HG03095 (cell line): ENCODE results near the gene TBRG4.

Experiments used
- ATAC-seq: cut with Tn5 transposase; IDR thresholded peaks from one replicate; pipeline ENCODE4 v1.9.1; 2021; ENCODE audit warnings: moderate library complexity; ENCODE audit not compliant: unreplicated experiment

Gene TBRG4

DNA sequence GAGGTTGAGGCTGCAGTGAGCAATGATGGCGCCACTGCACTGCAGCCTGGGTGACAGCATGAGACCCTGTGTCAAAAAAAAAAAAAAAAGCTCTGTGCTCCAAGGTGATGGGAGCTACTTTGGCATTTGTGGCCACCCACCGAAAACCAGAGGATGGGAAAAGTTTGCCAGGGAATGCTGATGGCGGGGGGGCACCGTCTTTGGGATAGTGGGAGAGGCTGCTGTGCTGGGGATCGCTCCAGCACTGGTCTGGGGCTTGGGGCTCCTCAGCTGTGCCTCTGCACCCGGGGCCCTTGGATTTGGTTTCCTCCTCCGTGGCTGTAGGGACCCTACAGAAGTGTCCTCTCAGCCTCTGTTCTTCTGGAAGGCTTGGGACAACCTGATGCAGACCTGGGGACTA is 34.4 kb upstream of the TBRG4 start:
- ATAC-seq: no peak

DNA sequence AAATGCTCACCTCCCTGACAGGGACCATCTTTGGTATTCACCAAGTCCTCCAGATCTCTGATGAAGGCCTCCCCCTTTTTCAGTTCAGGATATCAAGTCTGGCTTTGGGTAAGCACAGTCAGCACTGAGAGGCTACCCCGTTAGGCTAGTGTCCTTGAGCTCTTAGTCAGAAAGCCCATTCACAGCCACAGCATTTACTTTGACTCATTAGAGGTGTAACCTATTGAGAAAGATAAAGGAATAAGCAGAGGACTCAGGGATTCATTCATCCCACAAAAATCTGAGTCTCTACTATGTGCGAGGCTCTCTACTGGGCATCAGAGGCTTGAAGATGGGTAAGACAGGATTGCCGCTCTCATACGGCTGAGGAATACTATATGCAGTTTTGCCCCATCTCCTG is 32.1 kb upstream of the TBRG4 start:
- ATAC-seq: no peak

DNA sequence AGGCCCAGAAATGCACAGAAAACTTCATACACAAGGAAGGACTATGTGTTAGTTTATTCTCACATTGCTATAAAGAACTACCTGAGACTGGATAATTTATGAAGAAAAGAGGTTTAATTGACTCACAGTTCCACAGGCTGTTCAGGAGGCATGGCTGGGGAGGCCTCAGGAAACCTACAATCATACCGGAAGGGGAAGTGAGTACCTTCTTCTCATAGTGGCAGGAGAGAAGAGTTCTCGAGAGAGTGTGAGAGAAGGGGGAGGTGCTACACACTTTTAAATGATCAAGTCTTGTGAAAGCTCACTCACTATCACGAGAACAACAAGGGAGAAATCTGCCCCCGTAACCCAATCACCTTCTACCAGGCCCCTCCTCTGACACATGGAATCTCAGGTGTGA is 29.3 kb upstream of the TBRG4 start:
- ATAC-seq: no peak

DNA sequence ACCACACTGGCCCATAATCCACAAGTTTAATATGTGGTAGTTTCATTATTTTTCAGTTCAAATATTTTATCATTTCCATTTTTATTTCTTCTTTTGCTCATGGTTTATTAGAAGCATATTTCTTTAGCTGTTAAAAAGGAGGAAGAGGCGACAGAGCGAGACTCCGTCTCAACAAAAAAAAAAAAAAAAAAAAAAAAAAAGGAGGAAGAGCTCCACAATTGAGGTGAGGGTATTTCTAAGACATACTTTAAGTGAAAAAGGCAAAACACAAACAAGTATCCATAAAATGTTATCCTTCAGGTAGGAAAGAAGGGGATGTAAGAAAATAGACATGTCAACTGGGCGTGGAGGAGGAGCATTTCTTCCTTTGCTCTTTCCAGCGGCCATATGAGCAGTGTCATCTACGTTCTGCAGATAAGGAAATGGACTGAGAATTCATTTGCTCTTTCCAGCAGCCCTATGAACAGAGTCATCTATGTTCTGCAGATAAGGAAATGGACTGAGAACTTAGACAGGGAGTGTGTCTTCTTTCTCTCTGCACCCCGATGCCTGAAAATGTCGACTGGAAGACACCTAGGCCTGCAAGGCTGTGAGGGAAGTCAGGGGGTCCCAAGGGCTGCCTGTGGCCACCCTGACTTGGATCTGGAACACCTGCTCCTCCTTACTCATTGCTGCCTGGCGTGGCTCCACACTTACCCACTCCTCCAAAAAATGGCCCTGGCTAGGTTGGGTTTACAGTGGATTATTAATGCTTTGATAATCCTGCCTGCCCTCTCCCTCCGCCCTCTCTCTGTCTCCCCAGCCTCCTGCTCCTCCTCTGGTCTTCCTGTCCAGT is 27.2 kb upstream of the TBRG4 start:
- ATAC-seq: no peak

DNA sequence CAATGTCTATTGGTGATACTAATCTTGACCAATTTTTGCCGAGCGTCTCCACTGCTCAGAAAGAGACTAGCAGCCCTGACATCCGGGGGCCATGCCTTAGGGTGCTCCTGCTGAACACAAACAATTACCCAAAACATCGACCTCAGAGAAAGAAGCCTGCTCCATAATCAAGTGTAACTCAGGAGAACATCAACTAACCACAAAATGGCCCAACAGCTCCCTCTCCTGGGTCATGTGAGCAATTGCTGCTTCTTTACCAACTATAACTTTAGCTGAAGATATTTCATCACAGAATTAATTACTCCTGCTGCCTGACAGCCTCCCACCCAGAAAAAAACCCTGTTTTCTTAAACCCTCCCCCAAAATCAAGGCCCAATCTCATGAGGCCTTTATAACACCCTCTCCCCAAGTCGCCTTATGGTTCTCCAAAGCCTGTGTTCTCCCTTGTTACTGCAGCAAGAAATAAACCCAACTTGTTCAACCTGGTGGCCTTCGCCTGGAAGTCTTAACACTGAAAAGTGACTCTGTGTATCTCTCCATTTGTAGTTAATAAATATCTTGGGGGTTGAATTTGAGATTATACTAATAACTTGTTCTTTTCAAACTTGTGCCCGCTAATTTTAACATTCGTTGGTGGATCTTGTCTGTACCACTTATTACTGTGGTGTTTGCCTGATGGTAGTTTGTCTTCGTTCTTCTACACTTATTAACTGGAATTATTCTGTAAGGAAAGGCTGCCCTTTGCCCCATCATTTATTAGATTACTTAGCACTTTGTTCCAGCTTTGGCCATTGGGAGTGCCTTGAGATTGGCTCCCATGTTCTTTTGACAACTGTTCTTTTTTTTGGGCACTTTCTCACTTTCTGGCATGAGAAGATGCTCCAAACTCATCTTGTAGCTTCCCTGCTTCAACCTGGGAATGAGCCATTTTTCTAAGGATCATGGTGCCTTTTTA is 24.9 kb upstream of the TBRG4 start:
- ATAC-seq: no peak

DNA sequence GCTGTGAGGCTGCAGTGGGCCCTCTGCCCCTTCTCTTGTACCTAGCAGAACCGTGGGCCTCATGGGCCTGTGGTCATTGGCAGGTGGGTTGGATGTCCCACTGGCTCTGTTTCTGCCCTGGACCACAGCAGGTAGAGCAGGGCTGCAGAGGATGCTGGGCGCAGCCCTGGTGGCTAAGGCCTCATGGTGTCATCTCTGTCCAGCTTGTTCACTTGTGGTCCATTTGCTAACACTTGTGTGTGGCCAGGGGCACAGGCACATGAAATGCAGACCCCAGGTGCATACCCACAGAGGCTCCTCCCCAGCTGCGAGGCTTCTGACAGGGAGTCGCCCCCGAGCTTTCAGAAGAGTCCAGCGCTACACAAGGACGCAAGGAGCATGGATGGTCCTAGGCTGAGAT is 22.4 kb upstream of the TBRG4 start:
- ATAC-seq: no peak

DNA sequence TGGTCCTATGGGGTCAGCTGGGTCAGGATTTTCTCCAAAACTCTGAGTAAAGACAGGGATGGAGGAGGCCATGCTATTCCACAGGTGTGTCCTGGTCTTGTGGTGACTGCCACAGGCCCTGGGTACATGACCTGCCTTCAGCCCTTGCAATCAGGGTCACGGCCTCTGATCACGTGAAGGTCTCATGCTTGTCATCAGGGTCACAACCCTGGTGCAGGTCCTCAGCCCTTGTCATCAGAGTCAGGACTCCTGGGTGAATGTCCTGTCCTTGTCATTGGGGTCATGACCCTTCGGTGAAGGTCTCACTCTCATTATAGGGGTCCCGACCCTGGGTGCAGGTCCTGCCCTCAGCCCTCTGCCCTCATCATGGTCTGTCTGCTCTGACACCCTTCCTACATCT is 21.9 kb upstream of the TBRG4 start:
- ATAC-seq: no peak

DNA sequence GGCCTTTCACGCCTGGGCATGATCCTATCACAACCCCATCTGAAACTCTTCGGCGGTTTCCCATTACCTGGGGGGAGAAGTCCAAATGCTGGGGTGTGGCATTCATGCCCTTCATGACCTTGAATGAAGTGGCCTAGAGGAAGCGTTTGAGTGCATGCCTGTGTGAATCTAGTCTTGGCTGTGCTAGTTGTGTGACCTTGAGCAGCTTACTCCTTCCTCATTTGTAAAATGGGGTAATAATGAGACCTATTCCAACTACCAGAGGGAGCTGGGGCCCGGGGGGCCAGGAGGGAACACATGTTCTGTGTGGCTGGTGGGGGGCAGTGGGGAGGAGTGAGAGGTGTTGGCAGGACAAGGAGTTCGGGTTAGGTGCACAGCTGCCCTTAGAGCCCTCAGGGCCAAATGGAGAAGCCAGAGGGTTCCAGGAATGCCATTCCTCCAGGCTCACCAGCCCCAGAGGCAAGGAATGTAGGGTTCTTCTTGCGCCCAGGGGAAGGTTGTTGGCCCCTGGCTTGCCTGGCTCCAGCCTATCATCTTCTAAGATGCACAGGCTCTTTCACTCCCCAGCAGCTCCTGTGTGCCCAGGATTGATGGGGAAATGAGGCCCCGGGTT is 21.3 kb upstream of the TBRG4 start:
- ATAC-seq: no peak

DNA sequence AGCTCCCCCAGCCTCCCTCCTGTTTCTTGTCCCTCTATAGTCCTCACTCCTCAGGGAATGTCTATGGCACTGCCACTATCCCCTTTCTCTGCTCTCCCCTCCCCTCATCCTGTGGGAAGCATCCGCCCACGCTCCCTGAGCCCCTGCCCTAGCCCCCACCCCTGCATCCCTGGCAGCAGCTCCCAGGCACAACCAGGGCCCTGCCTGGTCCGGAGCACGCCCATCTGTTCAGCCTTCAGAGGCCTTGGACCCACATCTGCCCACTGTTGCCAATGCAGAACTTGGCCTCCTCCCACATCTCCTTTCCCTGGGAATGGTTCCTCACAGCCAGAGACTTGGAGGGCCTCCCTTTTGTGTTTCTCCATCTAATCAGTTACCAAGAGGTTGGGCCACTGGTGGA is 20.4 kb upstream of the TBRG4 start:
- no peak for ATAC-seq

DNA sequence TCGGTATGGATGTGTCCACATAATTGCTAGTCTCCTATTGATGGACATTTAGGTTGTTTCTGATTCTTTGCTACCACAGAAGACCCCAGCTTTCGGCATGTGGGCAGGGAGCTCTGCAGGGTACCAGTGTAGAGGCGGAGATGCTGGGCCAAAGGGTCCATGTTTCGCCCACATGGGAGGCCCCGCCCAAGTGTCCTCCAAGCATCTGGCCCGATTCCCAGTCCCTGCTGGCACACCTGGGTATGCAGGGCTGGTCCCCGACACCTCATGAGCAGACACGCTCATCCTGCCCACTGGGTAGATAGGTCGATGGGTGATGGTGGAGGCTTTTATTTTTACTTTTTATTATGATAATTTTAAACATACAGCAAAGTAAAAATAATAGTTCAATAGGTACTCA is 19.4 kb upstream of the TBRG4 start:
- no peak for ATAC-seq

DNA sequence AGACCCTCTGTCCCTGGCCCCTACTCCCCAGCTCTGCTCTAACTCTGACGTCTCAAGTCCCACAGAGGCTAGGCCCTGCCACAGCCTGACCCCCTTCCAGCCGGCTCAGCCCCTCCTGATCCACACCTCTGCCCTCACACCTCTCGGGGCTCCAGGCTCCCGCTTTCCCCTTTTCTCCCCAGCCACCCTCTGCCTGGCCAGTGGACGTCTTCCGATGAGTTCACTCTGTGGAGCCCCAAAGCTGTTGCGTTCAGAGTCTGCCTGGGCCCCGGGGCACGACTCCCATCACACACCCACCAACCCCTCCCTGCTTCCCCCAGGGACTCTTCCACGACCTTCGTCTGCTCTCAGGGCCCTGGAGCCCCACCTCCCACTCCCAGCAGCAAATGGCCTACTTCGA is 18.4 kb upstream of the TBRG4 start:
- no peak for ATAC-seq

DNA sequence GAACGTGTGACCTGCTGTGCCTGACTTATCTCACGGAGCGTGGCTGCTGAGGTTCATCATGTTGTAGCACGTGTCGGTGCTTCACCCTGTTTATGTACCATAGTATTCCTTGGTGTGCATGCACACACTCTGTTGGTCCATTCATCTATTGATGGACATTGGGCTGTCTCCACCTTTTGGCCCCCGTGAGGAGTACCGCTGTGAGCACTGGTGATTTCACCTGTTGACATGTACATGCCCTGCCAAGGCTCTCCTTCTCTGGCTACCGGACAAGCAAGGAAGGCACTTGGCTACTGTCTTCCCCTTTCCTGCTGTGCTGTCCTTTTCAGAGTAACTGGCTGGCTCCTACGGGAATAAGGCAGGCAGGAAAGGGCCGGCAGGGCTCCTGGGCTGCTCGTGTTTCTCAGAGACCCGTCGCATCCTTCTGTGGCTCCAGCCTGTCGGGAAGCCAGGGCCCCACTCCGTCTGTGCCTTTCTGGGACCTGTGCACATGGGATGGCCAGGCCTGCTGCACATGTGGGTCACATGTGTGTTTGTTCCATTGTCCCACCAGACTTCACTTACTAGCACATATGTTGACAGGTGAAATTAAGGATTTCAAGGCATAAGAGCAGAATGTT is 17.8 kb upstream of the TBRG4 start:
- no peak for ATAC-seq

DNA sequence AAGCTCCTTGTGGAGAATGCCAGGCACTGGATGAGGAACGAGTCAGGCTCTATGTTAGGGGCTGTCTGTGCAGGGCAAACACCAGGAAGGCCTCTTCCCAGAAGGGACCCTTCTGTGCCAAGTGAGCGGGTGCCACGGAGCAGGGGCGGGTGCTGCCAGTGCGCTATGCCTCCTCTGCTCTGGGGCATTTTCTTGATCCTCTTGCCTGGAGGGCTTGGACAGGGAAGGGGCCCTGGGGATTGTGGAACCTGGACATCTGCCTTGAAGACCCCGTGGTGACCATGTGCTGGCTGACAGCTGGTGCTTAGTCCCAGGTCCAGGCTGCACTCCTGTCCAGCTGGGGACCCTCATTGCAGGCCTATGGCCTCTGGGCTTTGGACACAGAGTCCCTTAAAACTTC is 15.4 kb upstream of the TBRG4 start:
- ATAC-seq: no peak

DNA sequence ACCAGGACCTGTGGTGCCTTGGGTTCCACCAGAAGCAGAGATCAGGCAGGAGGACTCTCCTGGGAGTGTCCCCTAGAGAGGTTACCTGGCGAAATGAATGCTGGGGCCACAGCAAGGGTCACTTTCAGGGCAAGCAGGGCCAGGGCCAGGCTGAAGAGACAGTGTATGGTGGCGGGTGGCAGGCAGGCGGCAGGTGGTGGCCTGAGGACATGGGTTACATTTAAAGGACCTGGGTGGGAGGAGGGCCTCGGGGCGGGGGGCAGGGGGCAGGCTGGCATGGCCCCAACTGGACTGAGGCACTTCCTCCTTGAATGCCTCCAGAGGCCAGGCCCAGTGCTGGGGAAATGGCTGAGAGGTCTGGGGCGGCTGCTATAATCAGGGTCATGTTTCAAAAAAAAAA is 14.7 kb upstream of the TBRG4 start:
- ATAC-seq: no peak

DNA sequence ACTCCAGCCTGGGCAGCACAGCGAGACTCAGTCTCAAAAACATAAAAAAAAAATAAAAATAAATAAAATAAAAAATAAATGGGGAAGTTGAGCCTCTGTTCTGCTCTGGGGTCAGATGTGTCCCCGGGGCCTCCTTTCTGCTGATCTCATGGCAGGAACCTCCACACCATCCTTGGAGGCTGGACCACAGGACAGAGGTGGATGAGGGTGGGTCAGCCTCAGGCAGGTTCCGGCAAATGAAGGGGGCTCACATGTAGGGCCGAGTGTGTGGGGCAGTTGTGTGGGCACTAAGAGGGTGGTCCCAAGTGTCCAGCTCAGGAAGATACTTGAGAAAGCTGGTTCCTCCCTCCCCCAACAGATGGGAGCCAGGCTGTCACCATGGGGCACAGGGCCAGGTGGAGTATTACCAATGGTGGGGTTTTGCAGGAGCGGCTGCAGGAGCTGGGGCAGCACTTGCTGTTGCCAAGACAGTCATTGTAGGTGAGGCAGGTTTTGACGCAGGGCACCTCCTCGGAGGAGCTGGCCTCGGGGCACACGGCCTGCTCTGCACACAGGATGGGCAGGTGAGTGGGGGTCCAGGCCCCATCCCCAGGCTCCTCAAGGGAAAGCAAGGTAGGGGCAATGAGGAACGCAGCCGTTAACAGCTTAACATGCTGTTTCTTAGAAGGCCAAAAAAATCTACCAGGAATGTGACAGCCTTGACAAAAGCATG is 13.9 kb upstream of the TBRG4 start:
- ATAC-seq: no peak

DNA sequence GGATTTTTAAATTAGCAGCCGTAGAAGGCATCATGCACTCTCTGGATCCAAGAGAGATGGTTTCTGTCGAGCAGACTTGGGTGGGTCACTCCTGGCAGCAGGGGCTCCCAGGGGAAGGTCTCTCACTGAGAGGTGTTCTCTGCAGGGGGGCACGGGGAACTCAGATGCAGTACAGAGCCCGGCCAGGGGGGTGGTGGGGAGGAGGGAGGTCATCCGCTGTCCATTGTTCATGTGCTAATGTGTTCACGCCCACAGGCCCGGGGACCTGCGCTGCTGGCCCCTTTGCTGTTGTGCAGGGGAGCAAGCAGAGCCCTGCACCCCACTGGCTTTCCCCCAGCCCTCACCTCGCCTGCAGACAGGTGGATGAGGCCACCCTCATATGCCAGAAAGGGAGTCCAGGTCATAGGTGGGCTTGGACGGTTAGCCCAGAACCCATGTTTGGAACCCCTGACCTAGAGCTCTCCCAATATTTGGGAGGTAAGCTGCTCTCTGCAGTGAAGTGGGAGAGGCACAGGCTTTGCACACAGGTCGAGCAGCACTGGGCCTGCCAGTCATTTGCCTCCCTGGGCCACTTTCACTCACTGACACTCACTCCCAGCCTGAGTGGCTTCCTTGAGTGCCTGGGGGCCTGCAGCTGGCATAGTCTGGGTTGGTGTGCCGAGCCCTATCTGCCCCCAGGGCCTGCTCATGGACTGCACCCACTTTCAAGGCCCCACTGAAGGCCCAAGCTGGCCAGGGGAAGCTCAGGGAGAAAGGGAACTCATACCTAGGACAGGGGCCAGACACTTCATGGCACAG is 12.6 kb upstream of the TBRG4 start:
- no peak for ATAC-seq

DNA sequence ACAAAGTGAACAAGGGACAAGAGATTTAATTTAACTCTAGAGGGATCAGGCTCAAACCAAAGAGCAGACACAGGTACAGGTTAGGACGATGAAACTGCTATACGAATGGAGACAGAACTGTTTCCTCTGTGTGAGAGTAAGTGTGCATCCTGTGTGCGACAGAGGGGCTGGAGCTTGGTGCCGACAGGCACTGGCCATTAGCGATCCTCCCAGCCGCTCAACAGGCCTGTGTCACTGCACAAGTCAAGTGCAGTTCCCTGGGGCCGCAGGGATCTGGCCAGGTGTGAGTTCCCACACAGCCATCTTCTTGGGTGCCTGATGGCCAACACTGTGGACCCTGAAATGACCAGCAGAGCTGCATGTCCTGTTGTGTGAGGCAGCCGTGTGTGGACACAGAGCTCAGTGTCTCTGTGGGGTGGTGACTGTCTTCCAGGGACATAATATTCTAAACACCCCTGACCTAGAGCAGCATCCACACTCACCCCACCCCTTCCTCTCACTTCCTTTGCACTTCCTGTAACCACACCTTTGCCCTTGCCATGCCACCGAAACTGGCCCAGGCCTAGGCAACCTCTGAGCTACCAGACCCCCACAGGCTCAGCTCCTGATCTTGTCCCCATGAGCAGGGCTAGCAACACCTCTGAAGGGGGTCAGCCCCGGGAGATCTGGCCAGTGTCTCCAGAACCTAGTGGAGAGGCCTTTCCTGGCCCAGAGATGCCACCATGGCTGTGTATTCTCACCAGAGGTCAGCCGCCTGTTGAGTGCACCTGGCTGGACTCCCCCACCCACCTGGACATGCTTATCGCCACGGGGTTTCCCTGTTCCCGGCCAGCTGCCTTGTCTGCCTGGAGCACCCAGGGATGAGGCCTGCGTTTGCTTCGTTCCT is 11.7 kb upstream of the TBRG4 start:
- ATAC-seq: no peak

DNA sequence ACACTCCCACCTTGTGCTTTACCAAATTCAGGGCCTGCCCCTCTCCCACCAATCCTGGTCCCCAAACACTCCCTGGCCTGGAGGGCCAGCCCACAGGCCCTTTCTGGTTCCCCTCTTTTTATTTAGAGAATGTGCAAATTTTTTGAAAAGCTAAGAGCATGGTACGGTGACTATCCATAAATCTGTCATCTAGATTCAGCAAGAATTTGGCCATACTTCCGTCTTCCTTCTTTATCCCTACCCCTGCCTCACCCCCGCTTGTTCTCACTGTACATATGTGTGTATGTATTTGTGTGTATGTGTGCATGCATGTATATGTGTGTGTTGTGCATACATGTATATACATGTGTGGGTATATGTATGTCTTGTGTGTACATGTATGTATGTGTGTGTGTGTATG is 8.1 kb upstream of the TBRG4 start:
- ATAC-seq: no peak

DNA sequence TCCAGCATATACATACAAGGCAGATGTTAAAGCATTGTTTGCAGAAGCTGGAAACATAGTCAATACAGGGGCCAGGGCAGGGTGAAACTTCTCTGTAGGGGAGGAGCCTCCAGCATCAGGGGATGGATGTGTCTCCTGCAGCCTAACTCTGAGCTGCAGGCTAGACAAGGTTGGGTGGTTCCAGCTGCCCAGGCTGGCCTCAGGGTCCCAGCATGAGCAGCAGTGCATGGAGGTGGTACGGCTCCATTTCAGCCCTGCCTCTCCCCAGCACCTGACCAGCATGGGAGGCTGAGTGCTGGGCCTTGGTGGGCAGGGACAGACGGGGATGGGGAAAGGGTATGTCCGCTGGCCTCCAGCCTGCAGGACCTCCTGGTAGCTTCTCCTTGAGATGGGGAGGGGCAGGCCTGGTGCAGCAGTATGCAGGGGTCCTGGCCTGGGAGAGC is 7.4 kb upstream of the TBRG4 start:
- ATAC-seq: no peak
